ENCODE results near the gene EIF2AK3. TPM values are rescaled to one million over a fixed set of nuclear protein-coding genes. Genes with fewer than 3 reads are reported as not detected.

Gene EIF2AK3
- total and polyA plus RNA-seq, 2 of the 8 experiments (the other 6 are each of a cell fraction or from before 2014, with no cell fraction given): 5.8 to 22.8 TPM

DNA sequence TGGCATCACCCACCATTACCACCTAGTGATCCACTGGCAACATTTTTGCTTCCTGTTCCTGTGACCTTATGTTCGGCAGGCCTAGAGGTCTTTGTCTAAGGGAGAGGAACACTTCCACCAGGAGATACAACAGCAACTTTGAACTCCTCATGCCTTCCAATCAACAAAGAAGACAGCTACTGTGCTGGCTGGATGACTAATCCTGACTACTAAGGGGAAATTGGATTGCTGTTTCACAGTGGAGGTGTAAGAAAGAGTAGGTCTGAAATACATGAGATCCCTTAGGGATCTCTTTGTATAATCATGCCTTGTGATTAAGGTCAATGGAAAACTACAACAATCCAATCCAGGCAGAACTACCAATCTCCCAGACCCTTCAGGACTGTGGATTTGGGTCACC, 45.2 kb downstream of the EIF2AK3 start:
- no peak for FAIRE-seq
- POLR2A ChIA-PET (ENCODE audit: partially characterized antibody): no interaction called here
- no peak overlapping the region for H3K9ac ChIP-seq (replicated peaks in 1 of 4; ENCODE audit: extremely low read depth in 1 of 4, low read depth in 3 of 4, low read length in 3 of 4)

More for the DNA sequence above, 45.2 kb downstream of the EIF2AK3 start:
- Histone ChIP-seq H3K56ac (replicated peaks; ENCODE audit: insufficient read length, low read depth, low read length) (no peak overlapping the region), H2BK5ac (ENCODE audit: low read depth, low read length) (no peak overlapping the region), H3K18ac (ENCODE audit: extremely low read depth, low read length) (no peak overlapping the region), H3K4me2 (ENCODE audit: insufficient read depth in 1 of 2, low read depth in 2 of 2, low read length in 2 of 2) (no peak overlapping the region), H3K23me2 (ENCODE audit: low read depth, low read length) (no peaks in the 10 kb centered on the region), H3K9me3 (ENCODE audit: insufficient read depth in 2 of 2, low read depth in 1 of 2, low read length in 1 of 2) (no peaks in the 10 kb centered on the region), H2BK12ac (ENCODE audit: low read depth, low read length) (no peak overlapping the region), H3K14ac (ENCODE audit: insufficient read length) (no peak overlapping the region), H3K79me2 (ENCODE audit: control insufficient read depth in 1 of 2, insufficient read depth in 2 of 2, low read length in 2 of 2) (no peaks in the 10 kb centered on the region), H2AK5ac (ENCODE audit: low read depth, low read length) (no peak overlapping the region), H3K79me1 (ENCODE audit: low read depth, low read length) (no peaks in the 10 kb centered on the region), H3K4me1 (replicated peaks in 1 of 4; ENCODE audit: control insufficient read depth in 3 of 4, insufficient read depth in 4 of 4, low read length in 3 of 4) (no peaks in the 10 kb centered on the region), H4K91ac (replicated peaks; ENCODE audit: insufficient read length, low read length) (no peak overlapping the region), H3K4me3 (ENCODE audit: extremely low read depth in 1 of 4, insufficient read depth in 2 of 4, low read depth in 3 of 4, low read length in 4 of 4) (no peak overlapping the region), H3K23ac (ENCODE audit: insufficient read length) (no peak overlapping the region), H4K5ac (ENCODE audit: insufficient read length, low read depth, low read length) (no peak overlapping the region), H2AFZ (ENCODE audit: low read length) (no peak overlapping the region), H2BK20ac (ENCODE audit: low read length) (no peak overlapping the region), H3K27me3 (replicated peaks in 1 of 4; ENCODE audit: control insufficient read depth in 3 of 4, extremely low read depth in 1 of 4, insufficient read depth in 3 of 4, low read length in 3 of 4) (no peaks in the 10 kb centered on the region), H2BK120ac (replicated peaks; ENCODE audit: low read depth, low read length) (no peak overlapping the region), H4K8ac (ENCODE audit: extremely low read depth, insufficient read depth, low read length) (no peak overlapping the region), H2BK15ac (ENCODE audit: low read length) (no peak overlapping the region), H3K36me3 (ENCODE audit: control insufficient read depth in 2 of 4, insufficient read depth in 4 of 4, low read length in 3 of 4) (peaks cover 4 to 26% (median 20%) of the 10 kb centered on the region in 4 experiments; a peak in 6 of 8 replicates), H3K4ac (replicated peaks; ENCODE audit: insufficient read length, low read depth, low read length) (no peak overlapping the region), H4K20me1 (replicated peaks in 1 of 2; ENCODE audit: control insufficient read depth in 1 of 2, insufficient read depth in 2 of 2, low read length in 2 of 2) (peaks cover 0 to 3% of the 10 kb centered on the region in 2 experiments), H3K27ac (ENCODE audit: low read depth, low read length) (no peak overlapping the region)
- WGBS, 2 experiments (ENCODE audit: extremely low coverage in 1 of 2, insufficient coverage in 1 of 2, insufficient read length in 1 of 2, insufficient replicate concordance in 2 of 2, low coverage in 1 of 2, low lambda C conversion rate in 2 of 2, missing lambda C conversion rate in 1 of 2): 82% methylated on average over 1 of the region's 1 CpG; no CpG with 5 or more reads in 1 of the 2 experiments
- CTCF ChIA-PET (ENCODE audit: partially characterized antibody): interaction anchor here (17.3 kb wide), 1 partner anchor 87 kb away, joined by 306 read pairs; no protein-coding TSS in a partner anchor
- no peak for TF ChIP-seq ATF3 (IDR thresholded peaks at IDR 0.05; ENCODE audit: insufficient read depth, low read depth, low read length)
- TF ChIP-seq EGR1 (IDR thresholded peaks at IDR 0.05; ENCODE audit: borderline replicate concordance, low read depth, low read length): no peak
- TF ChIP-seq ASH2L (IDR thresholded peaks at IDR 0.05; ENCODE audit: low read length): no peak
- no peak for DNase-seq (ENCODE audit: low read depth in 1 of 2, low spot score in 2 of 2)

All from H1 (cell line).